Caco-2 (cell line): Measurements from ENCODE around the gene IL22. TPM values are rescaled to one million over a fixed set of nuclear protein-coding genes. Genes with fewer than 3 reads are reported as not detected.

Source experiments
- BruUV-seq: library from RNA; stranded (reverse); fragments of 400-500 nt; replicated peaks from 2 replicates; lab custom pipeline; 2021; lab: Mats Ljungman, UMichigan
- CTCF ChIA-PET: fragments of 300-600 bp; sonication (Branson Sonifier 250); formaldehyde crosslinking; loops from one replicate; lab custom pipeline; 2022; ENCODE audit warnings: antibody characterized with exemption; lab: Charles Lee
- POLR2A ChIA-PET: fragments of 300-600 bp; sonication (Branson Sonifier 250); formaldehyde crosslinking; loops from one replicate; lab custom pipeline; 2022; ENCODE audit warnings: antibody characterized with exemption; lab: Charles Lee
- DNase-seq, 2 experiments: peaks; one replicate each; pipeline versions ENCODE4 v3.0.0 to v3.0.0-alpha.2; 2020 to 2022
- H3K27me3 ChIP-seq: replicated peaks from 2 replicates; pipeline ENCODE4 v1.6.0; 2011; ENCODE audit warnings: low read length; ENCODE audit not compliant: control insufficient read depth, insufficient read depth
- H3K36me3 ChIP-seq: 2 replicates; pipeline ENCODE4 v1.5.1; 2011; ENCODE audit warnings: low read length; ENCODE audit not compliant: control insufficient read depth, insufficient read depth
- H3K4me1 ChIP-seq: fragments of 250-450 bp; sonication (Bioruptor Pico); 2 replicates; pipeline ENCODE4 v1.5.1; 2020; ENCODE audit warnings: mild to moderate bottlenecking
- H3K4me3 ChIP-seq: 2 replicates; pipeline ENCODE4 v1.5.1; 2011; ENCODE audit warnings: low read depth, mild to moderate bottlenecking, control low read depth, low read length
- H3K9me3 ChIP-seq: fragments of 250-450 bp; sonication (Bioruptor Pico); 2 replicates; pipeline ENCODE4 v1.5.1; 2020; ENCODE audit warnings: mild to moderate bottlenecking, moderate library complexity
- H3K27ac Mint-ChIP-seq: one replicate; pipeline ENCODE4 v1.8.0; 2022; ENCODE audit warnings: mixed read lengths; ENCODE audit not compliant: unreplicated experiment
- H3K27me3 Mint-ChIP-seq: one replicate; pipeline ENCODE4 v1.8.0; 2022; ENCODE audit warnings: mixed read lengths; ENCODE audit not compliant: insufficient read depth, unreplicated experiment
- H3K36me3 Mint-ChIP-seq: one replicate; pipeline ENCODE4 v1.8.0; 2022; ENCODE audit warnings: mild to moderate bottlenecking, mixed read lengths; ENCODE audit not compliant: insufficient read depth, unreplicated experiment
- H3K4me1 Mint-ChIP-seq: one replicate; pipeline ENCODE4 v1.8.0; 2022; ENCODE audit warnings: low read depth, mixed read lengths; ENCODE audit not compliant: unreplicated experiment
- H3K4me3 Mint-ChIP-seq: one replicate; pipeline ENCODE4 v1.8.0; 2022; ENCODE audit warnings: mild to moderate bottlenecking, moderate library complexity, mixed read lengths; ENCODE audit not compliant: unreplicated experiment
- H3K9me3 Mint-ChIP-seq: one replicate; pipeline ENCODE4 v1.8.0; 2022; ENCODE audit warnings: mixed read lengths; ENCODE audit not compliant: unreplicated experiment
- intact Hi-C: fragments of 100-400 bp; cut with micrococcal nuclease; formaldehyde crosslinking; loops from one replicate; pipeline ENCODE4 v1.10.0; 2022; ENCODE audit not compliant: unreplicated experiment
- total RNA-seq: library from RNA; stranded (reverse); gene quantifications from 2 replicates; pipeline ENCODE4 v1.2.3, GENCODE V29; 2022
- TF ChIP-seq, protein P1 (sequence below), 2 experiments: fragments of 200-600 bp in 1 of 2; IDR thresholded peaks; 1 replicate in 1 of 2; 2 replicates in 1 of 2; pipeline versions ENCODE4 v1.5.1 to v1.8.0; 2011 to 2022; ENCODE audit warnings: antibody characterized with exemption in 1 of 2, control low read depth in 1 of 2, inconsistent platforms in 1 of 2, low read depth in 1 of 2, low read length in 1 of 2, mild to moderate bottlenecking in 1 of 2, moderate library complexity in 1 of 2; ENCODE audit not compliant: insufficient read depth in 1 of 2, severe bottlenecking in 1 of 2, unreplicated experiment in 1 of 2

IL22 gene
- total RNA-seq, 1 experiment from 2014 or later, result not detected

GRCh38 chr12:68225576-68226476 is 27.6 kb downstream of the IL22 start, which contains the start of gene IL26:
Gene IL26 (minus strand): TSS chr12:68225810. CDS start chr12:68225756, 54 bp downstream.
- ChIA-PET POLR2A (no interaction called here), CTCF (no interaction called here)
- Histone ChIP-seq H3K27me3 (no peaks in the 10 kb centered on the region; the same call in 1 of the 2 replicates), H3K36me3 (no peaks in the 10 kb centered on the region), H3K9me3 (no peaks in the 10 kb centered on the region), H3K4me3 (no peak within 1 kb of the TSS), H3K4me1 (no peaks in the 10 kb centered on the region)
- BruUV-seq, result no TSS peak
- no peaks in the 10 kb centered on the region for H3K9me3 Mint-ChIP-seq
- no peaks in the 10 kb centered on the region for H3K4me1 Mint-ChIP-seq
- TF ChIP-seq, protein P1, sequence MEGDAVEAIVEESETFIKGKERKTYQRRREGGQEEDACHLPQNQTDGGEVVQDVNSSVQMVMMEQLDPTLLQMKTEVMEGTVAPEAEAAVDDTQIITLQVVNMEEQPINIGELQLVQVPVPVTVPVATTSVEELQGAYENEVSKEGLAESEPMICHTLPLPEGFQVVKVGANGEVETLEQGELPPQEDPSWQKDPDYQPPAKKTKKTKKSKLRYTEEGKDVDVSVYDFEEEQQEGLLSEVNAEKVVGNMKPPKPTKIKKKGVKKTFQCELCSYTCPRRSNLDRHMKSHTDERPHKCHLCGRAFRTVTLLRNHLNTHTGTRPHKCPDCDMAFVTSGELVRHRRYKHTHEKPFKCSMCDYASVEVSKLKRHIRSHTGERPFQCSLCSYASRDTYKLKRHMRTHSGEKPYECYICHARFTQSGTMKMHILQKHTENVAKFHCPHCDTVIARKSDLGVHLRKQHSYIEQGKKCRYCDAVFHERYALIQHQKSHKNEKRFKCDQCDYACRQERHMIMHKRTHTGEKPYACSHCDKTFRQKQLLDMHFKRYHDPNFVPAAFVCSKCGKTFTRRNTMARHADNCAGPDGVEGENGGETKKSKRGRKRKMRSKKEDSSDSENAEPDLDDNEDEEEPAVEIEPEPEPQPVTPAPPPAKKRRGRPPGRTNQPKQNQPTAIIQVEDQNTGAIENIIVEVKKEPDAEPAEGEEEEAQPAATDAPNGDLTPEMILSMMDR (IDR thresholded peaks at IDR 0.05; ENCODE audit: insufficient read depth in 1 of 2, low read depth in 1 of 2, low read length in 1 of 2, severe bottlenecking in 1 of 2, unreplicated experiment in 1 of 2), result no peak
- no peaks in the 10 kb centered on the region for H3K36me3 Mint-ChIP-seq
- no peak within 1 kb of the TSS for H3K4me3 Mint-ChIP-seq
- intact Hi-C loops, result loop anchor here (10.0 kb wide), 2 partner anchors 389 to 439 kb away; partner anchors contain the start of gene RAP1B
- no peak for DNase-seq
- no peak within 1 kb of the TSS for H3K27ac Mint-ChIP-seq
- H3K27me3 Mint-ChIP-seq, result peaks cover 13% of the 10 kb centered on the region

DNA sequence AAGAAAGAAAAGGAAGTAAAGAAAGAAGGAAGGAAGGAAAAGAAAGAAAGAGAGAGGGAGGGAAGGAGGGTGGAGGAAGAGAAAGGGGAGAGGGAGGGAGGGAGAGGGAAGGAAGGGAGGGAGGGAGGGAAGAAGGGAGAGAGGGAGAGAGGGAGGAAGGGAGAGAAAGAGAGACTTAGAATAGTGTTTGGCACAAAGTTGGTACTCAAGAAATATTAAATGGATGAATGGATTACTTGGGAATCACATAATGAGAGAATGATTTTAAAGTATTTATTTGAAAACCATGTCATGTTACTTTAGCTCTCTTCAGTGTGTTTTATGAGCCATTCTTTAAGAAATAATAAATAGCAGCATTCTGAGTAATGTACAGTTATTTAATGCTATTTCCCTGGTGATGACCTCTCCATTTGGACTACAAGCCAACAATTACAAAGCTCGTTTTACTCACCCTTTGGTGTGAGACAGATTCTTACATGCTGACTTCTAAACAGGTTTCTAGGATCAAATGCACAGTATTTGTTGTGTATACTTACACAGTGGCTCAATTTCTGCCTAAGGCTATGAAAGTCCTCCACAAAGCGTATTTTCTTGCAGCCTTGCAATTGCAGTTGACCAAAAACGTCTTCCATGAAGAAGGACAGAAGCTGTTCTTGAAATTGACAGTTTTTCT is 28.7 kb downstream of the IL22 start:
- Histone ChIP-seq H3K4me3 (no peak overlapping the region), H3K27me3 (no peaks in the 10 kb centered on the region; the same call in 1 of the 2 replicates), H3K9me3 (no peaks in the 10 kb centered on the region), H3K4me1 (no peaks in the 10 kb centered on the region), H3K36me3 (no peaks in the 10 kb centered on the region)
- Mint-ChIP-seq H3K36me3 (no peaks in the 10 kb centered on the region), H3K27ac (no peak overlapping the region), H3K4me1 (no peaks in the 10 kb centered on the region), H3K4me3 (no peak overlapping the region), H3K9me3 (no peaks in the 10 kb centered on the region), H3K27me3 (peaks cover 9% of the 10 kb centered on the region)
- TF ChIP-seq, protein P1 (IDR thresholded peaks at IDR 0.05; ENCODE audit: insufficient read depth in 1 of 2, low read depth in 1 of 2, low read length in 1 of 2, severe bottlenecking in 1 of 2, unreplicated experiment in 1 of 2), result no peak
- ChIA-PET CTCF (interaction anchor here (1.1 kb wide), 1 partner anchor 93 kb away, joined by 4 read pairs; no protein-coding TSS in a partner anchor), POLR2A (no interaction called here)
- no TSS peak for BruUV-seq
- intact Hi-C loops, result loop anchor here (10.0 kb wide), 2 partner anchors 390 to 440 kb away; partner anchors contain the start of gene RAP1B
- no peak for DNase-seq
